ENCODE measurements around the gene RPGRIP1L. TPM values are rescaled to one million over a fixed set of nuclear protein-coding genes. Genes with fewer than 3 reads are reported as not detected.

Gene RPGRIP1L
- polyA plus RNA-seq, 1 donor, result 6.4 TPM

DNA sequence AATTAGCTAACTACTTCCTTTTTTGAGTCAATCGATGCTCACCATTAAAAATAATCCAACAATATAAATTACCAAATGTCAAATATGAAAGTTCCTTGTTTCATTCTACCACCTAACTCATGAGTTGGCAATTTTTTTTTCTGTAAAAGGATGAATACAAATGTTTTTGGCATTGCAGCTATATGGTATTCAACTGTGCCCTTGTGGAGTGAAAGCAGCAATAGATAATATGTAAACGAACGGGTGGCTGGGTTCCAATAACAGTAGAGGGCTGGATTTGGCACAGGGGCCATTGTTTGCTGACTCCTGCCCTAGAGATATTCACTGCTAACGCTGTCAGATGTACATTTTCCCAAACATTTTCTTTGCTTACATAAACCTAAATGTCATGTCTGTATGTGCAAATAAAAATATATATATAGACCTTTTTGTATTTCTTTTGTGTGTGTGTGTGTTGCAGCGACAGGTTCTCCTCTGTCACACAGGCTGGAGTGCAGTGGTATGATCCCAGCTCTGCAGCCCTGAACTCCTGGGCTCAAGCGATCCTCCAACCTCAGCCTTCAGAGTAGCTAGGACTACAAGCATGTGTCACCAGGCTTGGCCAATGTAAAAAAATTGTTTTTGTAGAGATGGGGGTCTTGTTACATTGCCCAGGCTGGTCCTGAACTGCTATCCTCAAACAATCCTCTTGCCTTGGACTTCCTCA lies 73.9 kb downstream of the RPGRIP1L start:
- Histone ChIP-seq H3K36me3 (ENCODE audit: control insufficient read depth, insufficient read depth, low read length) (peaks cover 2% of the 10 kb centered on the region), H3K27ac (ENCODE audit: low read length) (no peak overlapping the region), H3K9me3 (ENCODE audit: control insufficient read depth, low read depth, low read length) (no peaks in the 10 kb centered on the region), H3K4me3 (ENCODE audit: low read length) (no peak overlapping the region), H3K27me3 (ENCODE audit: control insufficient read depth, insufficient read depth, low read length) (no peaks in the 10 kb centered on the region), H3K4me1 (ENCODE audit: control insufficient read depth, insufficient read depth, low read length) (no peaks in the 10 kb centered on the region)
- no peak for DNase-seq
- WGBS (ENCODE audit: insufficient coverage, low lambda C conversion rate), result 100% methylated on average over 1 of the region's 6 CpGs

DNA sequence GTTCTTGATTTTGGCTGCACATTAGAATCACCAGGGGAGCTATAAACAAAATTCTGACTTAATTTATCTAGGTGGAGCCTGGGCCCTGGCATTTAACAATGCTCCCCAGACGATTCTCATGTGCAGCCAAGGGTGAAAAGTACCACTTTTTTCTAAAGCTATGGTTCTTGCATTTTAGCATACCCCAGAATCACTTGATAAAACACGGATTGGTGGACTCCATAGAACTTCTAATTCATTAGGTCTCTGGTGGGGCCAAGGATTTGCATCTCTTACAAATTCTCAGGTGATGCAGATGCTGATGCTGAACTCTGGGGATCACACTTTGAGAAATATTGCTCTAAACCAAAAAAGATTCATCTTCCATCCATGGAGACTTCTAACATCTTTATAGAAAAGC lies 74.5 kb downstream of the RPGRIP1L start:
- no peaks in the 10 kb centered on the region for H3K27me3 ChIP-seq (ENCODE audit: control insufficient read depth, insufficient read depth, low read length)
- DNase-seq, result no peak
- H3K27ac ChIP-seq (ENCODE audit: low read length), result no peak overlapping the region
- no peaks in the 10 kb centered on the region for H3K4me1 ChIP-seq (ENCODE audit: control insufficient read depth, insufficient read depth, low read length)
- no peak overlapping the region for H3K4me3 ChIP-seq (ENCODE audit: low read length)
- no CpG with 5 or more reads among the region's 2 CpGs for WGBS (ENCODE audit: insufficient coverage, low lambda C conversion rate)
- H3K36me3 ChIP-seq (ENCODE audit: control insufficient read depth, insufficient read depth, low read length), result no peaks in the 10 kb centered on the region
- H3K9me3 ChIP-seq (ENCODE audit: control insufficient read depth, low read depth, low read length), result no peaks in the 10 kb centered on the region

DNA sequence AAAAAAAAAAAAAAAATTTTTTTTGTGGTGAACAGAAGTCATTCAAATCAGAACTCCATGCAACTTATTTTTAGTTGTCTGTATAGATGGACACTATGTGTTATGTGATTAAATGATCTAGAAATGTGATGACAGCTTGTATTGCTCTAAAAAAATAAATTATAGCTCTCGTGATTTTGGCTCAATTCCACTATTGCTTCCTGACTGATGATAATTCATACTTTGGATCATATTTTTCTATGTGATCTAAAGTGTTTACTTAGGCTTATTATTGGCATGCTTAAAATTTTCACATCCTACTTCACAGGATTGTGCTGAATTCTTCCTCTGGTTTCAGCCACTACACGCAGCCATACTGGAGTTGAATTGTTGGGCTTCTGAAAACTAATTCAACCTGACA lies 76.8 kb downstream of the RPGRIP1L start:
- Histone ChIP-seq H3K4me3 (ENCODE audit: low read length) (no peak overlapping the region), H3K9me3 (ENCODE audit: control insufficient read depth, low read depth, low read length) (no peaks in the 10 kb centered on the region), H3K27me3 (ENCODE audit: control insufficient read depth, insufficient read depth, low read length) (no peaks in the 10 kb centered on the region), H3K4me1 (ENCODE audit: control insufficient read depth, insufficient read depth, low read length) (no peaks in the 10 kb centered on the region), H3K27ac (ENCODE audit: low read length) (no peak overlapping the region), H3K36me3 (ENCODE audit: control insufficient read depth, insufficient read depth, low read length) (no peaks in the 10 kb centered on the region)
- no CpG with 5 or more reads among the region's 2 CpGs for WGBS (ENCODE audit: insufficient coverage, low lambda C conversion rate)
- no peak for DNase-seq

DNA sequence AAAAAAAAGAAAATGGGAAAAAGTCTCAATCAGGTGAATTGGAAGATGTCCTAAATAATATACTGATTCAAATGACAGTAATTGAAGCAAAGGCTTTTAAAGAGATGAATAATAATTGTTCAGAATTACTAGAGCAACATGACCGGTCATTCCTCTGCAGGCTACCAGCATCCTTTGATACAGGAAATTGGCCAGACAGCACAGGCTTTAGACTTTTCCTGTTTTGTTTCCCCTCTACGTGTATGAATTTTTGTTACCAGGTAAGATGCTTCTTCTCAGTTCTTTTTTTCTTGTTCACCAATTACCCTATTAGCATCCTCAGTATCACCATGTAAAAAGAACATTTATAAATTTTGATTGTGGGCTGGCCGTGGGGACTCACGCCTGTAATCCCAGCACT lies 77.5 kb downstream of the RPGRIP1L start:
- Histone ChIP-seq H3K27ac (ENCODE audit: low read length) (no peak overlapping the region), H3K36me3 (ENCODE audit: control insufficient read depth, insufficient read depth, low read length) (no peaks in the 10 kb centered on the region), H3K9me3 (ENCODE audit: control insufficient read depth, low read depth, low read length) (no peaks in the 10 kb centered on the region), H3K4me1 (ENCODE audit: control insufficient read depth, insufficient read depth, low read length) (no peaks in the 10 kb centered on the region), H3K4me3 (ENCODE audit: low read length) (no peak overlapping the region), H3K27me3 (ENCODE audit: control insufficient read depth, insufficient read depth, low read length) (no peaks in the 10 kb centered on the region)
- DNase-seq, result no peak
- WGBS (ENCODE audit: insufficient coverage, low lambda C conversion rate), result 81% methylated on average over 2 of the region's 4 CpGs

DNA sequence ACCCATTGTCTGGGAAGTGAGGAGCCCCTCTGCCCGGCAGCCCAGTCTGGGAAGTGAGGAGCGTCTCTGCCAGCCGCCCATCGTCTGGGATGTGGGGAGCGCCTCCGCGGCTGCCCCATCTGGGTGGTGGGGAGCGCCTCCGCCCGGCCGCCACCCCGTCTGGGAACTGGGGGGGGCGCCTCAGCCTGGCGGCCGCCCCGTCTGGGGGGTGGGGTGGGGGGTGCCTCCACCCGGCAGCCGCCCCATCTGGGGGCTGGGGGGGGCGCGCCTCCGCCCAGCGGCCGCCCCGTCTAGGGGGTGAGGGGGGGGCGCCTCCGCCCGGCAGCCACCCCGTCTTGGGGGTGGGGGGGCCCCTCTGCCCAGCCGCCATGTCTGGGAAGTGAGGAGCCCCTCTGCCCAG lies 78.4 kb downstream of the RPGRIP1L start:
- H3K9me3 ChIP-seq (ENCODE audit: control insufficient read depth, low read depth, low read length), result no peaks in the 10 kb centered on the region
- no peak overlapping the region for H3K4me3 ChIP-seq (ENCODE audit: low read length)
- no peaks in the 10 kb centered on the region for H3K27me3 ChIP-seq (ENCODE audit: control insufficient read depth, insufficient read depth, low read length)
- no peak overlapping the region for H3K27ac ChIP-seq (ENCODE audit: low read length)
- WGBS (ENCODE audit: insufficient coverage, low lambda C conversion rate), result no CpG with 5 or more reads among the region's 29 CpGs
- H3K36me3 ChIP-seq (ENCODE audit: control insufficient read depth, insufficient read depth, low read length), result no peaks in the 10 kb centered on the region
- no peak for DNase-seq
- H3K4me1 ChIP-seq (ENCODE audit: control insufficient read depth, insufficient read depth, low read length), result no peaks in the 10 kb centered on the region

DNA sequence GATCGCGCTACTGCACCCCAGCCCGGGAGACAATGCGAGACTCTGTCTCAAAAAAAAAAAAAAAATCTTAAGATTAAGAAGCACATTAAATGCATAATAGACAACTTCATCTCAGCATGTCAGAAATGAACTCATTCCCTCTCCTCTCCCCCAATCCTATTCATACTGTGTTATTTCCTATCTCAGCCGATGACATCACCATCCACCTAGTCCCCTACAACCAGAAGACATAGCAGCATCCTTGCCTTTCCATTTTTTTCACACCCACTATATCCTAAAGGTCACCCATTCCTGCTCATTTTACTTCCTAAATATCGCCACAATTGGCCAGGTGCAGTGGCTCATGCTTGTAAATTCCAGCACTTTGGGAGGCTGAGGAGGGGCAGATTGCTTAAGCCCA lies 81.3 kb downstream of the RPGRIP1L start:
- Histone ChIP-seq H3K4me1 (ENCODE audit: control insufficient read depth, insufficient read depth, low read length) (no peaks in the 10 kb centered on the region), H3K9me3 (ENCODE audit: control insufficient read depth, low read depth, low read length) (no peaks in the 10 kb centered on the region), H3K27me3 (ENCODE audit: control insufficient read depth, insufficient read depth, low read length) (no peaks in the 10 kb centered on the region), H3K27ac (ENCODE audit: low read length) (no peak overlapping the region), H3K36me3 (ENCODE audit: control insufficient read depth, insufficient read depth, low read length) (no peaks in the 10 kb centered on the region), H3K4me3 (ENCODE audit: low read length) (no peak overlapping the region)
- no peak for DNase-seq
- no CpG with 5 or more reads among the region's 6 CpGs for WGBS (ENCODE audit: insufficient coverage, low lambda C conversion rate)

DNA sequence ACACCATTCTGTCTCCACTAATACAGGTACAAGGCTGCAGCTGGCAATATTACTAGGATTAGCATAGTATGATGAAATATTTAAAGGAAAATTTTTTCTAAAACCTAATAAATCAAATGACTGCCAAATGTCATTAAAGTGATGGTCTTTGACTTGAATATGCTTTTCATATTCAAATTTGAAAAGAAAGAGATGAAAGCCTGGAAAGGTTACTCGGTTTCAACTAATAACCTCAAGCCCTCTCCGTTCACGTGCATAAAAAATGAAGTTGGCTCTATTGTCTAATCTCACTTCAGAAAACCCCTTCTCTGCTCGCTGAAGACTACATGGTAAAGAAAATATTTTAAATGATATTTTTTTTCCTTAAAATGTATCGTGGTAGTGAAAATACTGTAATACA lies 83.2 kb downstream of the RPGRIP1L start:
- H3K4me1 ChIP-seq (ENCODE audit: control insufficient read depth, insufficient read depth, low read length), result no peaks in the 10 kb centered on the region
- WGBS (ENCODE audit: insufficient coverage, low lambda C conversion rate), result 100% methylated on average over 4 of the region's 5 CpGs
- DNase-seq, result no peak
- no peaks in the 10 kb centered on the region for H3K36me3 ChIP-seq (ENCODE audit: control insufficient read depth, insufficient read depth, low read length)
- no peak overlapping the region for H3K4me3 ChIP-seq (ENCODE audit: low read length)
- no peaks in the 10 kb centered on the region for H3K9me3 ChIP-seq (ENCODE audit: control insufficient read depth, low read depth, low read length)
- H3K27me3 ChIP-seq (ENCODE audit: control insufficient read depth, insufficient read depth, low read length), result no peaks in the 10 kb centered on the region
- no peak overlapping the region for H3K27ac ChIP-seq (ENCODE audit: low read length)

DNA sequence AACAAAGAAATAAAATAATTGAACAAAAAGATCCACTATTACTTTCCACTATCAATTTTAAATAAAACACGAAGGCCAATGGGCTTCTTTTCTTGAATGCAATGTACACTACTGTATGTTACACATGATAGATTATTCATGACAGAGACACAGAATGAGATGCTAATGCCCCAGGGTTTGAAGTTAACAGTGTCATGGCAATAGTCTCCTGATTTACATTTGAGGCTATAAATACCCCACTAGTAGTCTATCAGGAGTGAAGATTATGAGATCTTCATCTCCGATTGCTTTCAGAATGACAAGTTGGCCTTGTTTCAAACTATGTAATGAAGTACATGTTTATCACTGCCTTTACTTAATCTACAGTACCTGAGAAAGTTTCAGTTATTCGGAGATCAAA lies 84.4 kb downstream of the RPGRIP1L start:
- WGBS (ENCODE audit: insufficient coverage, low lambda C conversion rate), result 94% methylated on average over 3 of the region's 3 CpGs
- Histone ChIP-seq H3K4me1 (ENCODE audit: control insufficient read depth, insufficient read depth, low read length) (no peaks in the 10 kb centered on the region), H3K27me3 (ENCODE audit: control insufficient read depth, insufficient read depth, low read length) (no peaks in the 10 kb centered on the region), H3K9me3 (ENCODE audit: control insufficient read depth, low read depth, low read length) (no peaks in the 10 kb centered on the region), H3K27ac (ENCODE audit: low read length) (no peak overlapping the region), H3K36me3 (ENCODE audit: control insufficient read depth, insufficient read depth, low read length) (no peaks in the 10 kb centered on the region), H3K4me3 (ENCODE audit: low read length) (no peak overlapping the region)
- no peak for DNase-seq

DNA sequence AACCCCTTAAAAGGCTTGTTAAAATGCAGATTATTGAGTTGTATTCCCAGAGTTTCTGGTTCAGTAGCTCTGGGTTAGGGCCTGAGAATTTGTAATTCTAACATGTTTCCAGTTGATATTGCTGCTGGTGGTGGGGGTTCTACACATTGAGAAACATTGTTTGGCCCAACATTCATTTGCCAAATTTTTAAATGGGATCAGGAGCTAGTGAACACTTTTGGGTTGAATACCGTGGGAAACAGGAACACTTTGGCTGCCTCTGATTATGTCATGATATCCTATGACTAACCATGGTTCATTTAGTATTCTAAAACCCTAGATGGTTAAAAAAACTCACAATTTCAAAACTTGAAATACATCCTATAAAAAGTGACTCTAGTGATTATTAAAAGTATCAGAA lies 89.3 kb downstream of the RPGRIP1L start:
- H3K27ac ChIP-seq (ENCODE audit: low read length), result no peak overlapping the region
- WGBS (ENCODE audit: insufficient coverage, low lambda C conversion rate), result no CpG with 5 or more reads among the region's 1 CpG
- H3K27me3 ChIP-seq (ENCODE audit: control insufficient read depth, insufficient read depth, low read length), result no peaks in the 10 kb centered on the region
- DNase-seq, result no peak
- H3K4me3 ChIP-seq (ENCODE audit: low read length), result no peak overlapping the region
- peaks cover 10% of the 10 kb centered on the region for H3K4me1 ChIP-seq (ENCODE audit: control insufficient read depth, insufficient read depth, low read length)
- no peaks in the 10 kb centered on the region for H3K36me3 ChIP-seq (ENCODE audit: control insufficient read depth, insufficient read depth, low read length)
- no peaks in the 10 kb centered on the region for H3K9me3 ChIP-seq (ENCODE audit: control insufficient read depth, low read depth, low read length)

DNA sequence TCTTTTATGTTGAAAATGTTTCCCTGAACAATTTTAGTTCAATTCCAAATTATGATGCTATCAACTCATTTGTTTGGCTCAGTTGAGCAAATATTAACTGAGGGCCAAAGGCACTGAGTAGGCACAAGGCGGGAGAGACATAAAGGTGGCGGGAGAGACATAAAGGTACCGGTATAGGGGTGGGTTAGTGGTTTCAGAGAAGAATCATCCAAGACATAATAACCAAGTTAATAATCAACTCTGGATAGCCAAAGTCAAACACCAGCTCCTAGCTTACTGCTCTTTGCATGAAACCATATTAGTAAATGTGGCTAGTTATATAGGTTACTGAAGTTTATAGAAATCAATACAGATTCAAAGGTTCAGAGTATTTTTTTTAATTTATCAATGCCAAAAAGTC lies 91.7 kb downstream of the RPGRIP1L start:
- no peaks in the 10 kb centered on the region for H3K36me3 ChIP-seq (ENCODE audit: control insufficient read depth, insufficient read depth, low read length)
- H3K27me3 ChIP-seq (ENCODE audit: control insufficient read depth, insufficient read depth, low read length), result no peaks in the 10 kb centered on the region
- DNase-seq, result peak; percentile 14 to 64
- peaks cover 10% of the 10 kb centered on the region for H3K4me1 ChIP-seq (ENCODE audit: control insufficient read depth, insufficient read depth, low read length)
- no peak overlapping the region for H3K27ac ChIP-seq (ENCODE audit: low read length)
- no peaks in the 10 kb centered on the region for H3K9me3 ChIP-seq (ENCODE audit: control insufficient read depth, low read depth, low read length)
- WGBS (ENCODE audit: insufficient coverage, low lambda C conversion rate), result no CpG with 5 or more reads among the region's 3 CpGs
- no peak overlapping the region for H3K4me3 ChIP-seq (ENCODE audit: low read length)

DNA sequence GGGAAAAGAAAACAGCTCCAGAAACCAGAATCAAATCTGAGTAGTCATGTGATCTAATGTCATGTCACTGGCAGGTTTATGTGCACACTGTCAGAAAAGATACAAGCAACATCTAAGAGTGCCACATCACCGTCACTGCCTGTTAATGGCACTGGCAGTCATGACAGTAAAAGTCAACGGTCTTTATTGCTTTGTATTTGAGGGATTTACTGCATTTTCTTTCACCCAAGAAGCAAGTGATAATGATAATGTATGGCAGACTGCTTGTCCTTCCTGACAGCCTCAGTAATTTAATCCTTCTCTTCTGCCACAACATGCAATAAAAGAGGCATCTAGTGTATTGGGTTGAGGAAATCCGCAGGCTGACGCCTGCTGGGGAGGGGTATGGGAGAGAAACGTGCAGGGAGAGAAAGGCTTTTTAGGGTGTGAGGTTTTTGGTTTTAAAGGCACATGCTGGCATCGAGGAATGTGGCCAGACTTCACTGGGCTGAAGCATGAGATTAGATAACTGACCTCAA lies 92.4 kb downstream of the RPGRIP1L start:
- Histone ChIP-seq H3K4me1 (ENCODE audit: control insufficient read depth, insufficient read depth, low read length) (peaks cover 10% of the 10 kb centered on the region), H3K27me3 (ENCODE audit: control insufficient read depth, insufficient read depth, low read length) (no peaks in the 10 kb centered on the region), H3K9me3 (ENCODE audit: control insufficient read depth, low read depth, low read length) (no peaks in the 10 kb centered on the region), H3K4me3 (ENCODE audit: low read length) (no peak overlapping the region), H3K36me3 (ENCODE audit: control insufficient read depth, insufficient read depth, low read length) (no peaks in the 10 kb centered on the region), H3K27ac (ENCODE audit: low read length) (no peak overlapping the region)
- WGBS (ENCODE audit: insufficient coverage, low lambda C conversion rate), result no CpG with 5 or more reads among the region's 6 CpGs
- DNase-seq, result peak in 1 of 2 donors; percentile 23

All from large intestine (tissue), 3 donors.